Measurements from ENCODE around the gene OR7A5.

GRCh38 chr19:14818588-14818987 is 16.4 kb downstream of the OR7A5 start:
- TF ChIP-seq, protein P1, sequence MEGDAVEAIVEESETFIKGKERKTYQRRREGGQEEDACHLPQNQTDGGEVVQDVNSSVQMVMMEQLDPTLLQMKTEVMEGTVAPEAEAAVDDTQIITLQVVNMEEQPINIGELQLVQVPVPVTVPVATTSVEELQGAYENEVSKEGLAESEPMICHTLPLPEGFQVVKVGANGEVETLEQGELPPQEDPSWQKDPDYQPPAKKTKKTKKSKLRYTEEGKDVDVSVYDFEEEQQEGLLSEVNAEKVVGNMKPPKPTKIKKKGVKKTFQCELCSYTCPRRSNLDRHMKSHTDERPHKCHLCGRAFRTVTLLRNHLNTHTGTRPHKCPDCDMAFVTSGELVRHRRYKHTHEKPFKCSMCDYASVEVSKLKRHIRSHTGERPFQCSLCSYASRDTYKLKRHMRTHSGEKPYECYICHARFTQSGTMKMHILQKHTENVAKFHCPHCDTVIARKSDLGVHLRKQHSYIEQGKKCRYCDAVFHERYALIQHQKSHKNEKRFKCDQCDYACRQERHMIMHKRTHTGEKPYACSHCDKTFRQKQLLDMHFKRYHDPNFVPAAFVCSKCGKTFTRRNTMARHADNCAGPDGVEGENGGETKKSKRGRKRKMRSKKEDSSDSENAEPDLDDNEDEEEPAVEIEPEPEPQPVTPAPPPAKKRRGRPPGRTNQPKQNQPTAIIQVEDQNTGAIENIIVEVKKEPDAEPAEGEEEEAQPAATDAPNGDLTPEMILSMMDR (IDR thresholded peaks at IDR 0.05; ENCODE audit: low read length) = no peak
- TF ChIP-seq EZH2 (optimal IDR thresholded peaks at IDR 0.05; ENCODE audit: low read depth, low read length) (no peak), EZH2phosphoT487 (IDR thresholded peaks at IDR 0.05; ENCODE audit: low read length) (no peak)

All from MM.1S (cell line).